ENCODE data around the gene MECR. TPM values are rescaled to one million over a fixed set of nuclear protein-coding genes. Genes with fewer than 3 reads are reported as not detected.

Gene MECR, protein sequence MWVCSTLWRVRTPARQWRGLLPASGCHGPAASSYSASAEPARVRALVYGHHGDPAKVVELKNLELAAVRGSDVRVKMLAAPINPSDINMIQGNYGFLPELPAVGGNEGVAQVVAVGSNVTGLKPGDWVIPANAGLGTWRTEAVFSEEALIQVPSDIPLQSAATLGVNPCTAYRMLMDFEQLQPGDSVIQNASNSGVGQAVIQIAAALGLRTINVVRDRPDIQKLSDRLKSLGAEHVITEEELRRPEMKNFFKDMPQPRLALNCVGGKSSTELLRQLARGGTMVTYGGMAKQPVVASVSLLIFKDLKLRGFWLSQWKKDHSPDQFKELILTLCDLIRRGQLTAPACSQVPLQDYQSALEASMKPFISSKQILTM
- polyA plus RNA-seq (20.7 to 29.9 TPM (median 23.0 TPM) in 3 replicates), polyA minus RNA-seq (20.2 to 34.1 TPM (median 25.2 TPM) in 3 replicates)
- polyA plus RNA-seq (2011; ENCODE audit: low read depth) = 11.5 TPM
- 15.7 and 26.5 TPM in 2 replicates for polyA plus RNA-seq (2011; cell fraction: cytosol; rRNA removed)
- polyA plus RNA-seq (2011; cell fraction: nucleus; rRNA removed) = 22.4 and 28.5 TPM in 2 replicates
- 24.1 and 26.0 TPM in 2 replicates for polyA plus RNA-seq (2012; ENCODE audit: low replicate concordance)
- 14.4 TPM for polyA minus RNA-seq (2011; cell fraction: cytosol; rRNA and poly(A)+ RNA removed)
- polyA minus RNA-seq (2011; cell fraction: nucleus; rRNA and poly(A)+ RNA removed) = 11.6 and 13.1 TPM in 2 replicates

- no peaks in the 10 kb centered on the region for H3K27me3 ChIP-seq (ENCODE audit: control insufficient read depth, extremely low read depth, insufficient read depth, low read length)
- H3K9me1 ChIP-seq (ENCODE audit: control insufficient read depth, extremely low read depth, insufficient read depth, low read length) = no peaks in the 10 kb centered on the region
- H3K4me1 ChIP-seq (ENCODE audit: control insufficient read depth, extremely low read depth, insufficient read depth, low read length) = peaks cover 13% of the 10 kb centered on the region
- H4K20me1 ChIP-seq (ENCODE audit: control insufficient read depth, extremely low read depth, insufficient read depth, low read length) = no peaks in the 10 kb centered on the region
- peak within 1 kb of the TSS; percentile 90 for H2AFZ ChIP-seq (ENCODE audit: control insufficient read depth, low read length)
- no peaks in the 10 kb centered on the region for H3K9me3 ChIP-seq (ENCODE audit: control insufficient read depth, low read depth, low read length)
- H3K27ac ChIP-seq (ENCODE audit: control insufficient read depth, insufficient read depth, low read length) = peak within 1 kb of the TSS; percentile 83
- dilution Hi-C loops (cut with MboI; ENCODE audit: extremely low pct_ligation_motif_present, low sequenced_read_pairs) = loop anchor here (25.0 kb wide), 1 partner anchor 132 kb away; no protein-coding TSS in a partner anchor
- H3K4me3 ChIP-seq (ENCODE audit: control insufficient read depth in 2 of 3, extremely low read depth in 1 of 3, insufficient read depth in 2 of 3, low read depth in 1 of 3, low read length in 3 of 3) = peak within 1 kb of the TSS; percentile 84 to 95 (median 91)
- no peak for TF ChIP-seq EZH2 (IDR thresholded peaks at IDR 0.05; ENCODE audit: low read length)
- TF ChIP-seq CTCF (optimal IDR thresholded peaks at IDR 0.05 in 1 of 3, IDR thresholded peaks at IDR 0.05 in 1 of 3, conservative IDR thresholded peaks at IDR 0.05 in 1 of 3; ENCODE audit: extremely low read depth in 1 of 3, insufficient read depth in 2 of 3, low read length in 3 of 3) = peak in 1 of 3 experiments; percentile 45
- peak within 1 kb of the TSS; percentile 93 for H3K9ac ChIP-seq (ENCODE audit: control insufficient read depth, extremely low read depth, insufficient read depth, low read length)
- FAIRE-seq (no peak), DNase-seq (ENCODE audit: low read depth, low spot score) (peak; percentile 58)
- peaks cover 24% of the 10 kb centered on the region for H3K79me2 ChIP-seq (ENCODE audit: control insufficient read depth, insufficient read depth, low read length)
- H3K36me3 ChIP-seq (ENCODE audit: control insufficient read depth in 2 of 2, extremely low read depth in 1 of 2, insufficient read depth in 2 of 2, low read length in 2 of 2) = peaks cover 0 to 6% of the 10 kb centered on the region in 2 experiments
- peak within 1 kb of the TSS; percentile 93 for H3K4me2 ChIP-seq (ENCODE audit: control insufficient read depth, extremely low read depth, insufficient read depth, low read depth, low read length)
Measured at GRCh38 chr1:29230553-29231378, at the start of gene MECR. TSS of gene MECR (minus strand) at chr1:29230934. CDS start at chr1:29230906, 28 bp downstream.

DNA sequence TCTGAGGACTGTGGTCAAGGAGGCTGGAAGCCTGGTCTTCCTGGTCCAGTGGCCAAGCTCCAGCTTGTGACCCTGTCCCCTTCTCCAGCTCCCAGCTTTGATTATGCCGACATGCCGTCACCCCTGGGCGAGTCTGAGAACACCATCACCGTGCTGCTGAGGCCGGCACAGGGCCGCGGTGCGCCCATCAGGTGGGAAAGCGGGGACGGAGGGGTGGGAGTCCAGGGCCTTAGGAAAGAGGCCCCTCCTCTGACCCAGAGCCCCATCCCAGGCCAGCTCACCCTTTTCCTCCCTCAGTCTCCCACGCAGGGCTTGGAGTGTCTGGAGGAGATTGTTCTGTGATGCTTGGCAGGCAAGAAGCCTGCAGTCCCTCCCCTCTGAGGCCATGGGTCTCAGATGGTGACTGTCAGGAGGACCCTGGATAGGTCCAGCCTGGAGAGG, 49.2 kb upstream of the MECR start:
- H3K4me1 ChIP-seq (ENCODE audit: control insufficient read depth, extremely low read depth, insufficient read depth, low read length) = peaks cover 16% of the 10 kb centered on the region
- H2AFZ ChIP-seq (ENCODE audit: control insufficient read depth, low read length) = no peak overlapping the region
- no peak overlapping the region for H3K4me2 ChIP-seq (ENCODE audit: control insufficient read depth, extremely low read depth, insufficient read depth, low read depth, low read length)
- peaks cover 3% of the 10 kb centered on the region for H3K9me1 ChIP-seq (ENCODE audit: control insufficient read depth, extremely low read depth, insufficient read depth, low read length)
- H3K79me2 ChIP-seq (ENCODE audit: control insufficient read depth, insufficient read depth, low read length) = no peaks in the 10 kb centered on the region
- DNase-seq (ENCODE audit: low read depth, low spot score) (no peak), FAIRE-seq (no peak)
- H4K20me1 ChIP-seq (ENCODE audit: control insufficient read depth, extremely low read depth, insufficient read depth, low read length) = peaks cover 2% of the 10 kb centered on the region
- TF ChIP-seq CTCF (optimal IDR thresholded peaks at IDR 0.05 in 1 of 3, IDR thresholded peaks at IDR 0.05 in 1 of 3, conservative IDR thresholded peaks at IDR 0.05 in 1 of 3; ENCODE audit: extremely low read depth in 1 of 3, insufficient read depth in 2 of 3, low read length in 3 of 3) (no peak), EZH2 (IDR thresholded peaks at IDR 0.05; ENCODE audit: low read length) (no peak)
- H3K4me3 ChIP-seq (ENCODE audit: control insufficient read depth in 2 of 3, extremely low read depth in 1 of 3, insufficient read depth in 2 of 3, low read depth in 1 of 3, low read length in 3 of 3) = no peak overlapping the region
- no peaks in the 10 kb centered on the region for H3K27me3 ChIP-seq (ENCODE audit: control insufficient read depth, extremely low read depth, insufficient read depth, low read length)
- H3K36me3 ChIP-seq (ENCODE audit: control insufficient read depth in 2 of 2, extremely low read depth in 1 of 2, insufficient read depth in 2 of 2, low read length in 2 of 2) = no peaks in the 10 kb centered on the region
- no peaks in the 10 kb centered on the region for H3K9me3 ChIP-seq (ENCODE audit: control insufficient read depth, low read depth, low read length)
- dilution Hi-C loops (cut with MboI; ENCODE audit: extremely low pct_ligation_motif_present, low sequenced_read_pairs) = no loop called here
- no peak overlapping the region for H3K27ac ChIP-seq (ENCODE audit: control insufficient read depth, insufficient read depth, low read length)
- no peak overlapping the region for H3K9ac ChIP-seq (ENCODE audit: control insufficient read depth, extremely low read depth, insufficient read depth, low read length)

Data from keratinocyte (primary cell).